ENCODE measurements around the gene SNAI3.

GRCh38 chr16:88665570-88665969, 20.7 kb downstream of the SNAI3 start:
- TF ChIP-seq SP1 (IDR thresholded peaks at IDR 0.05; ENCODE audit: low read depth, low read length) (no peak), RFX5 (IDR thresholded peaks at IDR 0.05; ENCODE audit: borderline replicate concordance, low read depth, low read length) (no peak), SAP30 (IDR thresholded peaks at IDR 0.05; ENCODE audit: insufficient read depth, insufficient replicate concordance, low read length) (no peak), BRCA1 (IDR thresholded peaks at IDR 0.05; ENCODE audit: low read depth, low read length) (no peak), MAX (IDR thresholded peaks at IDR 0.05) (no peak), CTCF (IDR thresholded peaks at IDR 0.05; ENCODE audit: control extremely low read depth in 1 of 3, insufficient read depth in 1 of 3, low read depth in 1 of 3, low read length in 3 of 3) (no peak), RAD21 (IDR thresholded peaks at IDR 0.05 in 1 of 2, conservative IDR thresholded peaks at IDR 0.05 in 1 of 2; ENCODE audit: low read depth in 2 of 2, low read length in 2 of 2) (no peak), CHD2 (IDR thresholded peaks at IDR 0.05; ENCODE audit: low read length) (no peak), GABPA (IDR thresholded peaks at IDR 0.05; ENCODE audit: borderline replicate concordance, insufficient read depth, low read length) (no peak)

Data from H1 (cell line).